ENCODE measurements around the gene BMP8A.

DNA sequence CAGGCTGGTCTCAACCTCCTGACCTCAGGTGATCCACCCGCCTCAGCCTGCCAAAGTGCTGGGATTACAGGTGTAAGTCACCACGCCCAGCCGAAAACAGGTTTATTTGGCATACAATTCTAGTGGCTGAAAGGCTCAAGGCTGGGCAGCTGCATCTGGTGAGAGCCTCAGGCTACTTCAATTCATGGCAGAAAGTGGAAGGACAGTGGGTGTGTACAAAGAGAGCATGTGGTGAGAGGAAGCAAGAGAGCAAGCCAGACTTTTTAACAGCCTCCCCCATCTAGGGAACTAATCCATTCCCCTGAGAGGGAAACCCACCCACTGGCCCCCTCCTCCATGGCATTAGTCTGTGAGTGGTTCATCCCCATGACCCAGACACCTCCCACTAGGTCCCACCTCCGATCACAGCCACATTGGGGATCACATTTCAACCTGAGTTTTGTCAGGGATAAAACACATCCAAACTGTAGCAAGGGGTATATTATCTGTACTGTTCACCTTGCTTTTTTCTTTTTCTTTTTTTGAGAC, 9.5 kb downstream of the BMP8A start:
- TF ChIP-seq, protein P1, sequence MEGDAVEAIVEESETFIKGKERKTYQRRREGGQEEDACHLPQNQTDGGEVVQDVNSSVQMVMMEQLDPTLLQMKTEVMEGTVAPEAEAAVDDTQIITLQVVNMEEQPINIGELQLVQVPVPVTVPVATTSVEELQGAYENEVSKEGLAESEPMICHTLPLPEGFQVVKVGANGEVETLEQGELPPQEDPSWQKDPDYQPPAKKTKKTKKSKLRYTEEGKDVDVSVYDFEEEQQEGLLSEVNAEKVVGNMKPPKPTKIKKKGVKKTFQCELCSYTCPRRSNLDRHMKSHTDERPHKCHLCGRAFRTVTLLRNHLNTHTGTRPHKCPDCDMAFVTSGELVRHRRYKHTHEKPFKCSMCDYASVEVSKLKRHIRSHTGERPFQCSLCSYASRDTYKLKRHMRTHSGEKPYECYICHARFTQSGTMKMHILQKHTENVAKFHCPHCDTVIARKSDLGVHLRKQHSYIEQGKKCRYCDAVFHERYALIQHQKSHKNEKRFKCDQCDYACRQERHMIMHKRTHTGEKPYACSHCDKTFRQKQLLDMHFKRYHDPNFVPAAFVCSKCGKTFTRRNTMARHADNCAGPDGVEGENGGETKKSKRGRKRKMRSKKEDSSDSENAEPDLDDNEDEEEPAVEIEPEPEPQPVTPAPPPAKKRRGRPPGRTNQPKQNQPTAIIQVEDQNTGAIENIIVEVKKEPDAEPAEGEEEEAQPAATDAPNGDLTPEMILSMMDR (IDR thresholded peaks at IDR 0.05; ENCODE audit: borderline replicate concordance, extremely low read depth, low read length, poor library complexity, severe bottlenecking) = no peak
- no peak for TF ChIP-seq EZH2 (IDR thresholded peaks at IDR 0.05; ENCODE audit: borderline replicate concordance, low read depth, low read length, severe bottlenecking)

All from DND-41 (cell line).